B cell (primary cell): ENCODE measurements around the gene AKT1. TPM values are rescaled to one million over a fixed set of nuclear protein-coding genes. Genes with fewer than 3 reads are reported as not detected.

Experiments used
- ATAC-seq: fragments of 200-7000 bp; cut with Tn5 transposase; one replicate; pipeline ENCODE4 v1.10.0; 2021; ENCODE audit warnings: low read depth, mild to moderate bottlenecking, moderate number of reproducible peaks, moderate library complexity
- CTCF ChIA-PET: fragments of 350-600 bp; sonication (Branson Sonifier 250); formaldehyde crosslinking; loops from one replicate; lab custom pipeline; 2021; ENCODE audit warnings: antibody characterized with exemption, inconsistent platforms; lab: Charles Lee
- POLR2A ChIA-PET: fragments of 350-600 bp; sonication (Branson Sonifier 250); formaldehyde crosslinking; loops from one replicate; lab custom pipeline; 2021; ENCODE audit warnings: antibody characterized with exemption; lab: Charles Lee
- DNase-seq: peaks from one replicate; pipeline ENCODE4 v3.0.0; 2013
- H2AFZ ChIP-seq: 2 replicates; pipeline ENCODE4 v1.6.1; 2012; ENCODE audit warnings: mild to moderate bottlenecking, low read depth, low read length; ENCODE audit not compliant: insufficient read depth, poor library complexity, severe bottlenecking
- H3K27ac ChIP-seq, 2 donors: 1 replicate in 1 of 2; 2 replicates in 1 of 2; pipeline ENCODE4 v1.5.1; 2012 to 2013; ENCODE audit warnings: low read length in 2 of 2, mild to moderate bottlenecking in 2 of 2, moderate library complexity in 1 of 2
- H3K27me3 ChIP-seq, 4 experiments: fragments of 200-600 bp in 1 of 4; sonication (generic) in 1 of 4; replicated peaks in 1 of 4; 1 replicate in 2 of 4; 2 replicates in 2 of 4; pipeline versions ENCODE4 v1.6.1 to v1.7.0; 2013 to 2016; ENCODE audit warnings: low read length in 3 of 4, mild to moderate bottlenecking in 2 of 4, mixed read lengths in 1 of 4, moderate library complexity in 1 of 4; ENCODE audit not compliant: insufficient read depth in 4 of 4, control insufficient read depth in 3 of 4; ENCODE audit errors: control extremely low read depth in 1 of 4
- H3K36me3 ChIP-seq, 2 experiments: replicated peaks in 1 of 2; 1 replicate in 1 of 2; 2 replicates in 1 of 2; pipeline versions ENCODE4 v1.6.1 to v1.7.1; 2013; ENCODE audit warnings: low read length in 1 of 2; ENCODE audit not compliant: insufficient read depth in 2 of 2, control insufficient read depth in 1 of 2; ENCODE audit errors: control extremely low read depth in 1 of 2, extremely low read depth in 1 of 2
- H3K4me1 ChIP-seq, 2 donors: fragments of 200-600 bp in 1 of 2; sonication (generic) in 1 of 2; 1 replicate in 1 of 2; 2 replicates in 1 of 2; pipeline versions ENCODE4 v1.5.1 to v1.6.1; 2013 to 2017; ENCODE audit warnings: low read length in 2 of 2; ENCODE audit not compliant: control insufficient read depth in 2 of 2, insufficient read depth in 2 of 2
- H3K4me2 ChIP-seq: replicated peaks from 2 replicates; pipeline ENCODE3; 2012; ENCODE audit warnings: mild to moderate bottlenecking, low read depth, low read length; ENCODE audit not compliant: poor library complexity, severe bottlenecking
- H3K4me3 ChIP-seq, 5 experiments: fragments of 200-600 bp in 1 of 5; sonication (generic) in 1 of 5; 1 replicate in 3 of 5; 2 replicates in 2 of 5; pipeline versions ENCODE4 v1.5.1 to v1.7.0; 2011 to 2016; ENCODE audit warnings: low read length in 4 of 5, mild to moderate bottlenecking in 4 of 5, low read depth in 2 of 5, control low read depth in 1 of 5, moderate library complexity in 1 of 5; ENCODE audit not compliant: insufficient read depth in 1 of 5; ENCODE audit errors: control extremely low read depth in 1 of 5, extremely low read depth in 1 of 5
- H3K79me2 ChIP-seq: fragments of 200-600 bp; sonication (generic); one replicate; pipeline ENCODE4 v1.6.0; 2016; ENCODE audit warnings: low read length; ENCODE audit not compliant: control insufficient read depth, insufficient read depth
- H3K9ac ChIP-seq: fragments of 200-600 bp; sonication (generic); 2 replicates; pipeline ENCODE4 v1.6.1; 2017; ENCODE audit warnings: mild to moderate bottlenecking, low read length, moderate library complexity
- H3K9me3 ChIP-seq, 3 donors: one replicate each; pipeline versions ENCODE4 v1.6.1 to v1.7.1; 2013; ENCODE audit warnings: low read length in 2 of 3; ENCODE audit not compliant: control insufficient read depth in 2 of 3, insufficient read depth in 1 of 3; ENCODE audit errors: control extremely low read depth in 1 of 3
- H4K20me1 ChIP-seq: 2 replicates; pipeline ENCODE4 v1.6.0; 2012; ENCODE audit warnings: mild to moderate bottlenecking, low read length; ENCODE audit not compliant: insufficient read depth, control insufficient read depth, poor library complexity, severe bottlenecking
- H3K27ac Mint-ChIP-seq: one replicate; pipeline ENCODE4 v1.8.0; 2021; ENCODE audit warnings: mixed read lengths
- H3K27me3 Mint-ChIP-seq: one replicate; pipeline ENCODE4 v1.8.0; 2021; ENCODE audit warnings: mixed read lengths
- H3K4me1 Mint-ChIP-seq: one replicate; pipeline ENCODE4 v1.8.0; 2021; ENCODE audit warnings: mixed read lengths
- H3K4me3 Mint-ChIP-seq: one replicate; pipeline ENCODE4 v1.8.0; 2021; ENCODE audit warnings: mixed read lengths
- H3K9me3 Mint-ChIP-seq: one replicate; pipeline ENCODE4 v1.8.0; 2022; ENCODE audit warnings: mixed read lengths; ENCODE audit not compliant: insufficient read depth
- EZH2 ChIP-seq: IDR thresholded peaks from 2 replicates; pipeline ENCODE4 v1.6.1; 2012; ENCODE audit warnings: borderline replicate concordance, low read depth, mild to moderate bottlenecking, moderate library complexity, low read length; ENCODE audit not compliant: insufficient read depth, poor library complexity, severe bottlenecking
- WGBS: methylation state at CpG from one replicate; pipeline ENCODE4 v1.1.5; 2013; ENCODE audit warnings: missing lambda C conversion rate; ENCODE audit not compliant: insufficient coverage; 5-methylcytosine and 5-hydroxymethylcytosine counted together
- intact Hi-C: fragments of 100-400 bp; cut with micrococcal nuclease; formaldehyde crosslinking; loops from one replicate; pipeline ENCODE4 v1.10.0; 2022
- polyA plus RNA-seq: library from polyadenylated mRNA; depleted of rRNA; stranded (reverse); fragments of >200 nt; gene quantifications from 2 replicates; pipeline ENCODE4 v1.2.3, GENCODE V29; 2012
- total RNA-seq, 2 donors: library from RNA; stranded (reverse); fragments of 120-200 nt in 1 of 2; gene quantifications; 1 replicate in 1 of 2; 2 replicates in 1 of 2; pipeline versions ENCODE4 v1.2.3 to v1.2.4, GENCODE V29; 2013 to 2022
- TF ChIP-seq, protein P1 (sequence below): fragments of 200-600 bp; IDR thresholded peaks from one replicate; pipeline ENCODE4 v1.8.0; 2022; ENCODE audit warnings: antibody characterized with exemption, mild to moderate bottlenecking

Gene AKT1
- total and polyA plus RNA-seq, 2 donors (not counting 1 experiment from before 2014, with no cell fraction given): 71.1 to 90.1 TPM

DNA sequence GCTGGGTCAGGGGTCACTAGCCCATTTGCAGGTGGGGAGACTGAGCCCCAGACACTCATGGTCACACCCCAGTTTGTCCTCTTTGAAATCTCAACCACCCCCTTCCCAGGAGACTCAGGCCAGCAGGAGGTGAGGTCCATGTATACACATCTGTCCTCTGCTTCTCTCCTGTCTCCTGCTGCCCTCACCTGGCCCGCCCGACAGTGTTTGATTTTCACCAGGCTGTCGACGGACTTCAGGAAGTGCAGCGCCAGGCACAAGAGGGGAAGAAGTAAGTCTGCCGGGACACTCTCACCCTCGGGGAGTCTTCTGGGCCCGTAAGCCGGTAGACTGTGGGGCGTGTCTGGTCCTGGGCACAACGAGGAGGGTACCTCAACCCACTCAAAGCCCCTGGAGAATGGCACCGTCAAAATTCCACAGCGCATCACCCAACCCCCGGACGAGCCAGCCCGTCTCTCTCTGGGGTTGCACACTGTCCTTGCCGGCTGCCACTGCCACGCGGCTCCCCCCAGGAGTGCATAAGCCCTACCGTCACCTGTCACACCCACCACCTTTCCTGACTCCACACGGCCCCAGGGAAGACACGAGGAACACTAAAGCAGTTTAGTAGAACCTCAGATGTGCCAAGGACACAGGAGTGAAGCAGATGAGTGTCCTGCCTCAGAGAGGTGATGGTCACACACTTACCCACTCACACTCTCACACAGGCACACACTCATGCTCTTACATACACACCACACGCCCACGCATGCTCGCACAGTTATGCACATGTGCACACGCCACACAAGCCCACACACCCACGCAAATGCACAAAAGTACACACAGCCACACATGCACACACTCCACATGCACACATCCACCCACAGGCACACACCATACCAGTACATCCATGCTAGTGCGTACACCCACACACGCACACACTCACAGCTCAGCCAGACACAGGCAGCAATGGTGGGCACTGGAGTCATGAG lies 55.7 kb downstream of the AKT1 start:
- H3K27ac Mint-ChIP-seq: no peak overlapping the region
- Histone ChIP-seq H3K36me3 (no peaks in the 10 kb centered on the region), H3K4me1 (no peaks in the 10 kb centered on the region), H2AFZ (no peak overlapping the region), H3K27me3 (peaks cover 0 to 5% (median 0%) of the 10 kb centered on the region in 4 experiments), H3K9ac (no peak overlapping the region), H3K4me2 (no peak overlapping the region), H3K9me3 (no peaks in the 10 kb centered on the region), H3K27ac (no peak overlapping the region), H3K79me2 (no peaks in the 10 kb centered on the region), H4K20me1 (no peaks in the 10 kb centered on the region), H3K4me3 (no peak overlapping the region)
- 79% methylated on average over 22 of the region's 29 CpGs for WGBS
- DNase-seq (no peak), ATAC-seq (no peak)
- POLR2A ChIA-PET: no interaction called here
- TF ChIP-seq EZH2: no peak
- TF ChIP-seq, protein P1, sequence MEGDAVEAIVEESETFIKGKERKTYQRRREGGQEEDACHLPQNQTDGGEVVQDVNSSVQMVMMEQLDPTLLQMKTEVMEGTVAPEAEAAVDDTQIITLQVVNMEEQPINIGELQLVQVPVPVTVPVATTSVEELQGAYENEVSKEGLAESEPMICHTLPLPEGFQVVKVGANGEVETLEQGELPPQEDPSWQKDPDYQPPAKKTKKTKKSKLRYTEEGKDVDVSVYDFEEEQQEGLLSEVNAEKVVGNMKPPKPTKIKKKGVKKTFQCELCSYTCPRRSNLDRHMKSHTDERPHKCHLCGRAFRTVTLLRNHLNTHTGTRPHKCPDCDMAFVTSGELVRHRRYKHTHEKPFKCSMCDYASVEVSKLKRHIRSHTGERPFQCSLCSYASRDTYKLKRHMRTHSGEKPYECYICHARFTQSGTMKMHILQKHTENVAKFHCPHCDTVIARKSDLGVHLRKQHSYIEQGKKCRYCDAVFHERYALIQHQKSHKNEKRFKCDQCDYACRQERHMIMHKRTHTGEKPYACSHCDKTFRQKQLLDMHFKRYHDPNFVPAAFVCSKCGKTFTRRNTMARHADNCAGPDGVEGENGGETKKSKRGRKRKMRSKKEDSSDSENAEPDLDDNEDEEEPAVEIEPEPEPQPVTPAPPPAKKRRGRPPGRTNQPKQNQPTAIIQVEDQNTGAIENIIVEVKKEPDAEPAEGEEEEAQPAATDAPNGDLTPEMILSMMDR: no peak
- CTCF ChIA-PET: no interaction called here
- H3K27me3 Mint-ChIP-seq: no peaks in the 10 kb centered on the region
- H3K4me3 Mint-ChIP-seq: no peak overlapping the region
- H3K4me1 Mint-ChIP-seq: no peaks in the 10 kb centered on the region
- intact Hi-C loops: no loop called here
- H3K9me3 Mint-ChIP-seq: no peaks in the 10 kb centered on the region

DNA sequence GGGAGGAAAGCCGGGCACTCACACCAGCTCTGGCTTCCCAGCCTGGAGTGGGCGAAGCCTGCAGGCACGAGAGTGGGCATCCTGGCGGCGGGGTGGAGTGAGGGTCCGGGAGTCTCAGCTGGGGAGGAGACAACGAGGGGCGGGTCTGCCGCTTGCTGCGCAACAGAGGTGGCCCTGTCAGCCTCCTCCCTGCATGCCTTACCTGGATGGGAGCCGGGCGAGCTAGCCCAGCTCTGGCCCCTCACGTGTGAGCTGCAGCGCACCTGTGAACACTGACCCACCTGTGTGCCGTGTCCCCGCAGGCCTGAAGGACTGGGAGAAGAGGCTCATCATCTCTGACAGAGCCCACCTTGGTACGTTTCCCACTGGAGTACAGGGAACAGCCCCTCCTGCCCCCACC lies 56.5 kb downstream of the AKT1 start:
- Histone ChIP-seq H3K9me3 (no peaks in the 10 kb centered on the region), H2AFZ (no peak overlapping the region), H3K27me3 (peaks cover 0 to 5% (median 0%) of the 10 kb centered on the region in 4 experiments), H3K9ac (no peak overlapping the region), H4K20me1 (no peaks in the 10 kb centered on the region), H3K4me1 (no peaks in the 10 kb centered on the region), H3K36me3 (no peaks in the 10 kb centered on the region), H3K79me2 (no peaks in the 10 kb centered on the region), H3K4me3 (no peak overlapping the region), H3K4me2 (no peak overlapping the region), H3K27ac (no peak overlapping the region)
- CTCF ChIA-PET: no interaction called here
- no peak for TF ChIP-seq EZH2
- TF ChIP-seq, protein P1: no peak
- Mint-ChIP-seq H3K27ac (no peak overlapping the region), H3K9me3 (no peaks in the 10 kb centered on the region), H3K4me3 (no peak overlapping the region), H3K27me3 (no peaks in the 10 kb centered on the region), H3K4me1 (no peaks in the 10 kb centered on the region)
- POLR2A ChIA-PET: no interaction called here
- intact Hi-C loops: no loop called here
- DNase-seq (no peak), ATAC-seq (no peak)
- 96% methylated on average over 17 of the region's 17 CpGs for WGBS
